NOMO-1 treated with DMSO at 0.1 percent for 48 hours (cell line): ENCODE results near the gene PMS2.
"Not testable (repeated sequence)": the region's sequence is repeated elsewhere in the genome, so short reads cannot be mapped to it uniquely, and the experiment has no call there.

Source experiments
- DNase-seq: peaks from one replicate; lab custom pipeline; 2025; ENCODE audit not compliant: unreplicated experiment; lab: John Stamatoyannopoulos, UW

PMS2 gene

GRCh38 chr7:5924180-5924579 lies 84.7 kb downstream of the PMS2 start:
- DNase-seq = not testable (repeated sequence)
